Tibial artery (tissue), 4 donors: ENCODE data around the gene ATAT1.
A peak's percentile ranks its signal among the peaks of the same experiment; 100 is the strongest.

Experiments used
- DNase-seq, 2 donors: peaks; one replicate each; pipeline ENCODE4 v3.0.0-alpha.2; 2019
- H3K27ac ChIP-seq, 2 donors: fragments of 200-600 bp; sonication (generic) in 1 of 2; 1 replicate in 1 of 2; 2 replicates in 1 of 2; pipeline ENCODE4 v1.5.1; 2018 to 2019; ENCODE audit warnings: mild to moderate bottlenecking in 1 of 2
- H3K27me3 ChIP-seq, 2 donors: fragments of 200-600 bp; sonication (generic) in 1 of 2; one replicate each; pipeline versions ENCODE4 v1.5.1 to v1.6.0; 2016 to 2019
- H3K36me3 ChIP-seq, 3 donors: fragments of 200-600 bp; sonication (generic) in 2 of 3; one replicate each; pipeline ENCODE4 v1.5.1; 2016 to 2019; ENCODE audit warnings: mild to moderate bottlenecking in 2 of 3
- H3K4me1 ChIP-seq, 4 donors: fragments of 200-600 bp; sonication (generic) in 2 of 4; 1 replicate in 3 of 4; 2 replicates in 1 of 4; pipeline ENCODE4 v1.5.1; 2016 to 2019
- H3K4me3 ChIP-seq, 2 donors: fragments of 200-600 bp; sonication (generic) in 1 of 2; 1 replicate in 1 of 2; 2 replicates in 1 of 2; pipeline ENCODE4 v1.5.1; 2018 to 2019; ENCODE audit warnings: mild to moderate bottlenecking in 2 of 2
- H3K9me3 ChIP-seq, 3 donors: fragments of 200-600 bp; sonication (generic) in 1 of 3; one replicate each; pipeline ENCODE4 v1.5.1; 2016 to 2019
- CTCF ChIP-seq, 2 experiments: fragments of 200-600 bp in 1 of 2; fragments of 450-650 bp in 1 of 2; IDR thresholded peaks; one replicate each; pipeline ENCODE4 v1.5.1; 2017 to 2019; ENCODE audit warnings: antibody characterized with exemption in 2 of 2, mild to moderate bottlenecking in 1 of 2, moderate library complexity in 1 of 2
- intact Hi-C: fragments of 100-400 bp; cut with DNase I; formaldehyde crosslinking; loops from one replicate; pipeline ENCODE4 v1.15.0; 2023; ENCODE audit warnings: low total_unique reads

The ATAT1 gene

DNA sequence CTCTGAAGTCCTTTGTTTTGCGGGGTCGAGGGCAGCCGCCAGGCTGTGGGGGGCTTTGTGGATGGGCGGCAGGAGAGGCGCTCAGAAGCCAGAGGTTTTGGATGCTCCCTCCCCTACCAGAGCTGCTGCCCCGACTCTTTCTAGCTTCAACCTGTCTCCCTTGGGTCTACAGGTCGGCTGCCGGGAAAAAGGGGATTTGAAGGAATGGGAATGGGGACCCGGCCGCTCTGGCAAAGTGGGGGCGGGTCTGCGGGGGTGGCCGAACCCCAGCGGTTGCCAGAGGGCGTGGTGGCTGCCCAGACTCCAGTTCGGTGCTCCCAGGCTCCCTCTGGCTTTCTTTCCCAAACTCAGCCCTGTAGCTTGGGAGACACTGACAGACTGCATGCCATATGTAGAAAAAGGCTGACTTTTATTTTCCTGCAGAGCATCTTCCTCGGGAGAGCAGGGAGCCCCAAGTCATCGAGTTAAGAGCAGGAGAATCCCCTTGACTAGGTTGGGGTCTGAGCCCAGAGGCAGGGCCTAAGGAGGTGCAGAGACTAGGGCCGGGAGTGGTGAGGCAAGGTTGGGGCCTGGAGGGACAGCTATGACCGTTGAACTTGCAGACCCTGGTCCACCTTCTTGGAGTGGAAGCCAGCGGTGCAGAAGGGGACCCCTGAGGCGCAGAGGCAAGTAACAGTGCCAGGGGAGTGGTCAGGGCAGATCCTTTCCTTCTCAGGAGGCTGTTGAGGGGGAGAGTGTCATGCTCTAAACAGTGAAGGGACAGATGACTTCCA lies 61.2 kb downstream of the ATAT1 start:
- no peaks in the 10 kb centered on the region for H3K27me3 ChIP-seq
- H3K27ac ChIP-seq: peak overlapping the region; percentile 94 to 100
- peak; percentile 55 to 81 for DNase-seq
- intact Hi-C loops: no loop called here
- H3K9me3 ChIP-seq: no peaks in the 10 kb centered on the region
- peaks cover 0 to 75% (median 47%) of the 10 kb centered on the region in 4 donors for H3K4me1 ChIP-seq
- H3K4me3 ChIP-seq: peak overlapping the region; percentile 64 to 90
- TF ChIP-seq CTCF (IDR thresholded peaks at IDR 0.05): peak; percentile 24 to 33
- no peaks in the 10 kb centered on the region for H3K36me3 ChIP-seq

GRCh38 chr6:30688569-30688968 lies 61.9 kb downstream of the ATAT1 start:
- intact Hi-C loops: no loop called here
- Histone ChIP-seq H3K27me3 (no peaks in the 10 kb centered on the region), H3K4me1 (peaks cover 0 to 67% (median 39%) of the 10 kb centered on the region in 4 donors), H3K36me3 (no peaks in the 10 kb centered on the region), H3K4me3 (peak overlapping the region; percentile 64 to 90), H3K9me3 (no peaks in the 10 kb centered on the region), H3K27ac (peak overlapping the region; percentile 94 to 100)
- no peak for TF ChIP-seq CTCF (IDR thresholded peaks at IDR 0.05)
- DNase-seq: peak in 1 of 2 donors; percentile 59

- peak overlapping the region; percentile 94 to 100 for H3K27ac ChIP-seq
- no peaks in the 10 kb centered on the region for H3K36me3 ChIP-seq
- H3K4me1 ChIP-seq: peaks cover 0 to 62% (median 36%) of the 10 kb centered on the region in 4 donors
- intact Hi-C loops: no loop called here
- TF ChIP-seq CTCF (IDR thresholded peaks at IDR 0.05): no peak
- no peak overlapping the region for H3K4me3 ChIP-seq
- peak in 1 of 2 donors; percentile 57 for DNase-seq
- no peaks in the 10 kb centered on the region for H3K27me3 ChIP-seq
- no peaks in the 10 kb centered on the region for H3K9me3 ChIP-seq
Measured at GRCh38 chr6:30689022-30689865, 62.6 kb downstream of the ATAT1 start.

- Histone ChIP-seq H3K4me1 (peaks cover 0 to 57% (median 36%) of the 10 kb centered on the region in 4 donors), H3K27ac (peak overlapping the region; percentile 94 to 100), H3K36me3 (no peaks in the 10 kb centered on the region), H3K4me3 (peak overlapping the region; percentile 61 to 69), H3K9me3 (no peaks in the 10 kb centered on the region), H3K27me3 (no peaks in the 10 kb centered on the region)
- peak in 1 of 2 donors; percentile 63 for DNase-seq
- intact Hi-C loops: loop anchor here (2.0 kb wide), 1 partner anchor 27 kb away; the partner anchor contains the start of gene MDC1
- TF ChIP-seq CTCF (IDR thresholded peaks at IDR 0.05): no peak
Measured at GRCh38 chr6:30689985-30690384, 63.3 kb downstream of the ATAT1 start.

DNA sequence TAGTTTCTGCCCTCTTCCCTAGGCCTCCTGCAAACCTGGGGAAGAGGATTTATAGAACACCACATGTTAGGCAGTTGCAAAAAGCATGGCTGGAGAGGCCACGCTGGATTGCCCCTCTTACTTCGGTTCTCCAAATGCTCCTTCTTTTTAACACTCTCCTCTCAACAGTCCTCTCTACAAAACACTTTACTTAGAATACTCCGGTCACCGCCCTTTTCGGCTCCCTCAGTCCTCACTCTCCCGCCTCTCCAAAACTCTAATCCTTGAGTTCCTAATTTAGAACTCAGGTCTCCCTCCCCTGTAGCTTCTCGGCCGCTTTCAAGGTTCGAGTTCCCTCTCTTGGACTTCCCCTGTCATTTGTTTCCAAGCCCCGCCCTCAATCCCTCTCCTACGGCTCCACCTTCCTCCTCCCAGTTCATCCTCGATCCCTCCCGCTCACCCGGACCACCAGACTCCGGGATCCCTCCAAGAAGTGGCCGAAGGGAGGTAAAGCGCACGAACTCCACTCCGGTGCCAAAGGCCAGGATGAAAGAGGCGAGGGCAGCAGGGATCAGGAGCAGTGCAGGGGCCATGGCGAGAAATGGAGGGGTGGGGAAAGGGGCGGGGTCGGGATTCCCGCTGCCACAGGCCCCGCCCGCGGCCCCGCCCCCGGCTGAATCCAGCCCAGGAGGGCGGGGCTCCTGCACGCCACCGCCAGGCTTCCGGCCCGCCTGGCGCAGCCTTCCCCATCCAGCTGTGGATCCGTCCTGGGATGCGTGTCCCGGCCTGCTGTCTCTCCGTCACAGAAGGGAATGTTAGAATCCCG lies 63.9 kb downstream of the ATAT1 start, which contains the start of gene NRM:
Gene NRM, minus strand, starts transcription at position 582 of the 805 bp plus-strand sequence. Its CDS starts 10 bp downstream, at position 572.
- Histone ChIP-seq H3K36me3 (no peaks in the 10 kb centered on the region), H3K4me1 (peaks cover 0 to 54% (median 39%) of the 10 kb centered on the region in 4 donors), H3K27me3 (no peaks in the 10 kb centered on the region), H3K9me3 (no peaks in the 10 kb centered on the region), H3K27ac (peak within 1 kb of the TSS; percentile 94 to 100), H3K4me3 (peak within 1 kb of the TSS; percentile 61 to 69)
- DNase-seq: peak; percentile 89 to 94
- TF ChIP-seq CTCF (IDR thresholded peaks at IDR 0.05): no peak
- intact Hi-C loops: loop anchor here (2.0 kb wide), 1 partner anchor 26 kb away; the partner anchor contains the start of gene MDC1
